ENCODE results near the gene TH.
"Not testable (repeated sequence)": the region's sequence is repeated elsewhere in the genome, so short reads cannot be mapped to it uniquely, and the experiment has no call there.

Gene TH

DNA sequence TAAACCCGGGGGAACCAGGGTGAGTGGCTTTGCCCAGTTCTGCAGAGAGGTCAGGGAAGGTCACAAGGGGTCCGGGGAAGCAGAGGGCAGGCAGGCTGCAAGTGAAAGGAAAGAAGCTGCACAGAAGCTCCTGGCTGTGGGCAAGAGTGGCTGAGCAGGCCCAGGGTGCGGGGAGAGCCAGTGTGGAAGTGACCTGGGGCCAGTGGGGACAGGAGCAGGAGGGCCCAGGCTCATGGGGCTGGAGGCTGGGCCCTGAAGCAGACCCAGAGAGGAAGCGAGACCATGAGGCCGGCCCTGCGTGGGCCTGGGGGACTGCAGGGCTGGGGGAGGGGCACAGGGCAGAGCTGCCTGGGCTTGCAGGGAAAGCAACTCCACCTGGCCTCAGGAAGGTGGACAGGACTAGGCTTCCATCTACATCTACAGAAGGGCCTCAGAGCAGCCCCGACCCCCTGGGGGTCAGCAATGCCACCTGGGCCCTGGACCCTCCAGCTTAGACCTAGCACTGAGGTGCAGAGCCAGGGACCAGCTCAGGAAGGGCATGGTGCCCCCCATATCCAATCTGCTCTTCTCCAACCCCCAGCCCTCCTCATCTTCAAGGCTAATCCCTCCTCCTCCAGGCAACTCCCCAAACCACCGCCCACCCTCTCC, 44.0 kb downstream of the TH start:
- no peak for DNase-seq

DNA sequence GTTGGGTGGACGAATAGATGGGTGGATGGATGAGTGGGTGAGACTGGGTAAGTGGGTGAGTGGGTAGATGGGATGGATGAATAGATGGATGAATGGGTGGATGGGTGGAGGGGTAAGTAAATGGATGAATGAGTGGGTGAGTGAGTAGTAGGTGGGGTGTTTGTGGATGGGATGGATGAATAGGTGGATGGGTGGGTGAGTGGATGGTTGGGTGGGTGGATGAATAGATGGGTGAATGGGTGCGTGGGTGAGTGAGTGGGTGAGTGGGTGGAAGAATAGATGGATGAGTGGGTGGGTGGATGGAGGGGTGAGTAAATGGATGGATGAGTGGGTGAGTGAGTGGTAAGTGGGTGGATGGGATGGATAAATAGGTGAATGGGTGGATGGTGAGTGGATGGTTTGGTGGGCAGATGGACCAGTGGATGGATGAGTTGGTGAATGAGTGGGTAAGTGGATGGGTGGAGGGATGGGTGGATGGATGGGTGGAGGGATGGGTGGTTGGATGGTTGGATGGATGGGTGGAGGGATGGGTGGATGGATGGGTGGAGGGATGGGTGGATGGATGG, 45.0 kb downstream of the TH start:
- no peak for DNase-seq

DNA sequence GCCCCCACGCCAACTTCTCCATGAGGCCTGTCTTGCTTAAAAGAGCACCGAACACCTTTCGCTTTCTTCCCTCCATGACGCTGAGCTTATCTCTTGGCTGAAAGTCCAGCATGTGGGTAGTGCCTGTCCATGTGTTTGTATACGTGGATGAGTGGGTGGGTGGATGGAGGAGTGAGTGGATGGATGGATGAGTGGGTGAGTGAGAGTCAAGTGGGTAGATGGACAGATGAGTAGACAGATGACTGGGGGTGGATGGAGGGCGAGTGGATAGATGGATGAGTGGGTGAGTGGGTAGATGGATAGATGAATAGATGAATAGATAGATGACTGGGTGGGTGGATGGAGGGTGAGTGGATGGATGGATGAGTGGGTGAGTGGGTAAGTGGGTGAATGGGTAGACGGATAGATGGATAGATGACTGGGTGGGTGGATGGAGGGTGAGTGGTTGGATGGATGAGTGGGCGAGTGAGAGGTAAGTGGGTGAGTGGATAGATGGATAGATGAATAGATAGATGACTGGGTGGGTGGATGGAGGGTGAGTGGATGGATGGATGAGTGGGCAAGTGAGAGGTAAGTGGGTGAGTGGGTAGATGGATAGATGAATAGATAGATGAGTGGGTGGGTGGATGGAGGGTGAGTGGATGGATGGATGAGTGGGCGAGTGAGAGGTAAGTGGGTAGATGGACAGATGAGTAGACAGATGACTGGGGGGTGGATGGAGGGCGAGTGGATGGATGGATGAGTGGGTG, 46.7 kb downstream of the TH start:
- DNase-seq: not testable (repeated sequence)

DNA sequence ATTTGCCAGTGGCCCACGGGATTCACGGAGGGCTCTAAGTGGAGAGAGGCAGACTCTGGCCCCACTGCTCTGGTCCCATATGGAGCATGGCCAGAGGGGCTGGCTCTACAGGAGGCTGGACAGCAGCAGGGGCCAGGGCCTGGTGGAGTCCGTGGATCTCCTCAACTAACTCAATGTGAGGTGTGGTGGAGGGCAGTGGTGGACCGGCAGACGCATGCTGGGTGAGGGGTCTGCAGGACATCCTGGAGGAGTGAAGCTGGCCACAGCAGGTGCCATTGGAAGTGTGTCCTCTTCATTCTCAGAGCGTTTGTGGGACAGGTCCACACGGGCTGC, 48.0 kb downstream of the TH start:
- DNase-seq: no peak

DNA sequence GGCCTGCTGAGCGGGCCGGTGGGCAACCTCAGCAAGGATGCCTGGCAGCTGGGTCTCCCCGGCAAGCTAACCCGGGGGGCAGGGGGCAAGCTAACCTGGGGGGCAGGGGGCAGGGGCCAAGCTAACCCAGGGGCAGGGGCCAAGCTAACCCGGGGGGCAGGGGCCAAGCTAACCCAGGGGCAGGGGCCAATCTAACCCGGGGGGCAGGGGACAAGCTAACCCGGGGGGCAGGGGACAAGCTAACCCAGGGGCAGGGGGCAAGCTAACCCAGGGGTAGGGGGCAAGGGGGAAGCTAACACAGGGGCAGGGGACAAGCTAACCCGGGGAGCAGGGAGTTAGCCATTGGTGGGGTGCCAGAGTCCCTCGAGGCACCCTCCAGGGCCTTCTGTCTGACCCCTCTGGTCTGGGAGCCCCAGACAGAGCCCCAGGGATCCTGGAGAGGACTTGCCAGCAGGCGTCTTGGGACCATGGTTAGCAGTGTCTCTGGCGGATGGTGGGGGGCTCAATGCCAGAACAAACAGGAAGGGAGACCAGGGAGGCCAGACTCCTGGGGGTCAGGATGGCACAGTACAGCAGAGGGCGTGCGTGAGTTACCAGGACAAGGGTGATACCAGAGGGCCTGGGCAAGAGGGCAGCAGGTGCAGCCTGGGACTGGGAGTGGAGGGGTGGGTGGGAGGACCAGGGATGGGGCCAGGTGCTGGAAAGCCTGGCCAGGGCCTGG, 48.5 kb downstream of the TH start:
- DNase-seq: no peak

DNA sequence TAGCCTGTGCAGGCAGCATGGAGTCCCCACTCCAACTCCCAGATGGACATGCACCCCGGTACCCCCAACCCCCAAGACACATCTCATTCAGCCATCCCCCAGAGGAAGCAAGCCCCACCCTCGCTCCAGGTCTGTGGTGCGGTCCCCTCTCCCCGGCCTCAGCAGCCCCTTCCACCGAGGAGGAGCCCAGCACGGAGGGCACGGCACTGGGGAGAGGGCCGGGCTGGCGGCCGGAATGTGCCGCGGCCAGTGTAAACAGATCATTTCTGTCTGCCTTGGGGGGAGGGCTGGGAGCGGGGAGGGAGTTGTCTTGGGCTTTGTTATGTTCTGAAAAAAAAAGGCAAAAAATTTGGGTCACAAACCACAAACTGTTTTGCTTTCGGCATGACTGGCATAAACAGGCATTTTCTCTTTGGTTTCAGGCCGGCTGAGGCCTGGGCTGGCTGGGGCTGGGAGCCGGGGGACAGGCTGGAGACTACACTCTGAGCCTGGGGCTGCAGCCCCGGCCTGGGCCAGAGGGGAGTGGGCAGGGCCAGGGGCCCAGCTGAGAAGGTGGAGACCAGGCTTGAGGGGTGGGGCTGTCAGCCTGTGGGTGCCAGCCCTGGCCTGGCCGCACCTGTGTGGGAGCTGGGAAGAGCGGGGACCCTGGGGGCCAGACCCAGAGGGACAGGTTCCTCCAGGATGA, 49.3 kb downstream of the TH start:
- no peak for DNase-seq

DNA sequence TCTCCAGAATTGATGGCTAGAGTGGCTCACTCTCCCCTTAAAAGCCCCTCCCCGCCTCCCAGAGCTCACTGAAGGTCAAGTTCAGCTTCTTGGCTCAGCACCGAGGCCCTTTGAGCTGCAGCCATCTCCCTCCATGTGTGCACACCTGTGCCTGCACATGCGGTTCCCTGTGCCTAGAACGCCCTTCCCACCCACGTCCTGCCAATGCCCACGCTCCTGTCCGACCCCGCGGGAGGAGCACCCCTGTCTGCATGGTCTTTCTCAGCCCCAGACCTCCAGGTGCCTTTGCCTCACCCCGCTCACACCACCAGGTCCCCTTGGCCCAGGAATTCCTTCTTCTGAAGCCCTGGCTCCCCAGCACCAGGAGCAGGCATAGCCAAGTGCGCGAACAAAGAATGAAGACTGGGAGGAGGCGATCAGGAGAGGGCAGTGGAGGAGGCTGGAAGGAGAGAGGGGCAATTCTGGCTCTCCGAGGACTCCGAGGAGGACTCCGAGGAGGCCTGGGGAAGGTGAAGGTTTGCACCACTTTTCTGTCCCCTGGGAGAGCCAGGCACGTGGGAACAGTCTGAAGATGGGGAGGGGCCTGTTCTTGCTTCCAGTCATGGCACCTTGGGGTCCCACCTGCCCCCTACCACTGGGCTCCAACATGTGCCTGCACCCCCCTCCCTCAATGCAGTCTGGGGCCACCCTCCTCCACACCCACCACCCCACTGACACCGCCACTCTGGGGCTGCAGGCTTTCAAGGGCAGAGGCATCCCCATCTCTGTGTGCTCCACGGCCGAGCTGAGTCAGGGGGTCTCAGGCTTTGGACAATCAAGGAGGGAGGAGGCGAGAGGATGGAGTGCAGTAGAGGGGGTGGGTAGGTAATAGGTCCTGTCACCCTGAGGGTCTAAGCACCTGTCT, 50.1 kb downstream of the TH start:
- DNase-seq: no peak

DNA sequence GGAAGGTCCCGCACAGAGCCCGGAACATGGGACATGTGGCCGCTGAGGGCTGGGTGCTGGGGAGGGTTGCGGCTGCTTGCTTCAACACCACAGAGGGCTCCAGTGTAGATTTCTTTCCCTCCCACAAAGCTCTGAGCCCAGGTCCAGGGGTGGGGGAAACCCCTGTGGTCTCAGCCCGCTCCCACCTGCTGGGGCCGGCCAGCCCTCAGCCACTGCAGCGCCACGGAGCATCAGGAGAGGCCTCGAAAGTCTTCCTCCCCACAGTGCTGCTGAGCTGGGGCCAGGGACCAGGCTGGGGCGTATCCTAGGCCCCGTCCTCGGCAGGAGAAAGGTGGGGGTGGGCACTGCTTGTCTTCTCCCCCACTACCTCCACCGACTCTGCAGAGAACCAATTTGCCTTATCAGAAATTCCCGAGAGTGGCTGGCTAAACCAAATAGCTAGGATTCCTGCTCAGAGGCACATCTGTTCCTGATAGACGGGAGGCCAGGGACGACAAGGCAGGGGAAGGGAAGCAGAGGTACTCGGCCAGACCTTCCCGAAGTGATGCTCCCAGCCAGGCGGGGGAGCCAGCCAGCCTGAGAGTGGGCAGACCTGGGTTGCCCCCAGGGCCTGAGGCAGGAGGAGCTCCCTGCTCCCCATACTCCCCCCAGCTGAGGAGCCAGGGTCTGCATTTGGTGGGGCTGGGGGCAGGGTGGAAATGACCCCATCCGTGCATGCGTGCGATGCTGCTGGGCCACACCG, 51.1 kb downstream of the TH start:
- no peak for DNase-seq

DNA sequence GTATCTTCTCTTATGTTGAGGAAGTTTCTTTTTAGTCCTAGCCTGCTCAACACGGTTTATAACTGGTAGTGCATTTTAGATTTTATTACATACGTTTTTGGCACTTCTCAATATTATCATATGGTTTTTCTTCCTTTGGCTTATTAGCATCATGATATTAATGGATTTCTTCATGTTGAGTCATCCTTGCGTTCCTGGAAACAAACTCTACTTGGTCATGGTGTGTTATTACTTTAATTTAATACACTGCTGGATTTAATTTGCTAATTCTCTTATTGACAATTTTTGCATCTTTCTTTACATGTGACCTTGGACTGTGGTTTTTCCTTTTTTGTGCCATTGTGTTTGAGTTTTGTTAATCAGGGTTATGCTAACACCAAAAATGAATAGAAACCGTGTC, 52.9 kb downstream of the TH start:
- no peak for DNase-seq

DNA sequence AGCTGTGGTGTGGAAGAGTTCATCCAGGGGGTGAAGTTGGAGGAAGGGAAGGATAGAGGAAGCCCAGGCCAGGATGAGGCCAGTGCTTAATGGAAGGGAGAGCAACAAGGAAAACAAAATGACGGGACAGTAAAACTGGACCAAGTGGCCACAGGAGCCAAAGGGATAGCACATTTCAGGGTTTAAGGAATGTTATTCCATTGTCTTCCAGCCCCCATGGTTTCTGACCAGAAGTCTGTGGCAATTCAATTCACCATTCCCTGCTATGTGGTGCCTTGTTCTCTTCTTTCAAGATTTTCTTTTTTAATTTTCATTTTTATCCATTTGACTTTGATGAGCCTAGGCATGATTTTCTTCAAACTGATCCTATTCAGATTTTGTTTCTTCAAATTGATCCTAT, 54.9 kb downstream of the TH start:
- no peak for DNase-seq

DNA sequence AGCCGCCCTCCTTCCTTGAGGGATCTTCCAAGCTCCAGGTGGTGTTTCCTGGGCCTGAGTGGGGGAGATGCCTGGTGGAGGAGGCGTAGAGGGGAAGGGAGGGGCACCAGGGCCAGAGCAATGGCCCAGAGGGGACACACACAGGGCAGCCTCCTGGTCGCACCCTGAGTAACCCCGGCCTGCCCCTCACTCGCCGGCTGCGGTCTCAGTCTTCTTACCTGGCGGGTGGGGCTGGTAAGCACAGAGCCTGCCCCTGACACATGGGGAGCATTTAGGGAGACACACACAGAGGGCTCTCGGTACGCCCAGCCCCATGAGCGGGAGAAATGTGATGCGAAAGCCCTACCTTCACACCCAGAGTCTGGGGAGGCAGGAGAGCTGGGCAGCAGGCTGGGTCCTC, 56.3 kb downstream of the TH start:
- no peak for DNase-seq

DNA sequence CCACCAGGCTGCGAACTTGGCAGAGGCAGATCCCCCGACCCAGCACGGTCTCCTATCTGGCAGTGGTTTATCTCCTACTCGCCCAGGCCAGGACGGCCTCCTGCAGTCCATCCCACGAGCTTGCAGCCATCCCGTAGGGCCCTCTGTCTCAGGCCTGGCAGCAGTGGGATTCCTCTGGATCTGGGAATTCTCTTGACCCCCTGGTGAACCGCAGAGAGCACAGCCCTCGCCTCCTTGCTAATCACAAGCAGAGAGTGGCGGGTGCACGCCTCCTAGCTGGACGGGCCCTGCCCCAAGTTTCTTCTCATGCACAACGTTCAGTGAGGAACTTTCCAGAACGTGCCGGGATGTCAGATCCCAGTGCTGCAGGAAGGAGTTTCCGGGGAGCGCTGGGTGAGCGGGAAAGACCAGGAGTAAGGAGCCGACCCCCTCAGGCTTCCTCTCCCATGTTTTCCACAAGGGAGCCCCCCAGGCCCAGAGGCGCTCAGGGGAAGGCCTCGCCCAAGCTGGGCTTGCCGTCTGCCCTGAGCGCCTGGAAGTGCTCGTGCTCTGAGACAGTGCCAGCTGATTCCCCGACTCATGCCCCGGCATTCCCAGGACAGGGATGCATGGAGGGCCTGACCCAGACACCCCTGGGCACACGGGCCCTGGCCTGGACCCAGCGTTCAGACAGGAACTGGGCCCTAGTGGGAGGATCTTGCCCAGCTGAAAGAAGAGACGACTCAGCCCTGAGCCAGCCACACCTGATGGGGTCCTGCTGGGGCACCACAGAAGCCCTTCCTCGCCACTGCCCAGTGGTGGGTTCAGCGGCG, 57.0 kb downstream of the TH start:
- no peak for DNase-seq

Data from NK-92 treated with Interleukin-12 subunit alpha and Interleukin-12 subunit beta, amount 100 ng/mL, for 24 hours (cell line).